ENCODE results near the gene WDR45.
A peak's percentile ranks its signal among the peaks of the same experiment; 100 is the strongest.

The WDR45 gene

GRCh38 chrX:49100704-49101628 lies 21.3 kb upstream of the WDR45 start:
- H3K27me3 Mint-ChIP-seq = no peaks in the 10 kb centered on the region
- peak overlapping the region; percentile 87 for H3K27ac Mint-ChIP-seq
- no peaks in the 10 kb centered on the region for H3K4me1 Mint-ChIP-seq
- H3K4me3 Mint-ChIP-seq = peak overlapping the region; percentile 91
- H3K36me3 Mint-ChIP-seq = no peaks in the 10 kb centered on the region
- no peaks in the 10 kb centered on the region for H3K9me3 Mint-ChIP-seq

- no peak overlapping the region for H3K4me3 Mint-ChIP-seq
- no peaks in the 10 kb centered on the region for H3K36me3 Mint-ChIP-seq
- H3K27ac Mint-ChIP-seq = no peak overlapping the region
- no peaks in the 10 kb centered on the region for H3K4me1 Mint-ChIP-seq
- no peaks in the 10 kb centered on the region for H3K27me3 Mint-ChIP-seq
- H3K9me3 Mint-ChIP-seq = no peaks in the 10 kb centered on the region
Observed at GRCh38 chrX:49096419-49096818, 16.7 kb upstream of the WDR45 start.

GRCh38 chrX:49089553-49089952 lies 9.9 kb upstream of the WDR45 start:
- Mint-ChIP-seq H3K27me3 (no peaks in the 10 kb centered on the region), H3K4me3 (no peak overlapping the region), H3K36me3 (no peaks in the 10 kb centered on the region), H3K9me3 (no peaks in the 10 kb centered on the region), H3K27ac (no peak overlapping the region), H3K4me1 (no peaks in the 10 kb centered on the region)

GRCh38 chrX:49082271-49082871 lies 2.7 kb upstream of the WDR45 start:
- no peak overlapping the region for H3K27ac Mint-ChIP-seq
- H3K4me1 Mint-ChIP-seq = peaks cover 10% of the 10 kb centered on the region
- peak overlapping the region; percentile 33 for H3K4me3 Mint-ChIP-seq
- H3K9me3 Mint-ChIP-seq = no peaks in the 10 kb centered on the region
- no peaks in the 10 kb centered on the region for H3K27me3 Mint-ChIP-seq
- H3K36me3 Mint-ChIP-seq = no peaks in the 10 kb centered on the region

- Mint-ChIP-seq H3K27ac (no peak overlapping the region), H3K4me1 (peaks cover 16% of the 10 kb centered on the region), H3K4me3 (no peak overlapping the region), H3K36me3 (no peaks in the 10 kb centered on the region), H3K9me3 (no peaks in the 10 kb centered on the region), H3K27me3 (no peaks in the 10 kb centered on the region)
Observed at GRCh38 chrX:49077941-49078340, 1.7 kb downstream of the WDR45 start.

- H3K27ac Mint-ChIP-seq = no peak overlapping the region
- H3K9me3 Mint-ChIP-seq = no peaks in the 10 kb centered on the region
- no peaks in the 10 kb centered on the region for H3K36me3 Mint-ChIP-seq
- H3K27me3 Mint-ChIP-seq = no peaks in the 10 kb centered on the region
- peaks cover 26% of the 10 kb centered on the region for H3K4me1 Mint-ChIP-seq
- H3K4me3 Mint-ChIP-seq = no peak overlapping the region
Observed at GRCh38 chrX:49075347-49075746, 4.3 kb downstream of the WDR45 start.

GRCh38 chrX:49073601-49074575 lies 5.8 kb downstream of the WDR45 start, which contains the start of gene PRAF2:
Gene PRAF2, minus strand, starts transcription at chrX:49074002. Its CDS starts 15 bp downstream, at chrX:49073987.
- Mint-ChIP-seq H3K4me1 (peaks cover 20% of the 10 kb centered on the region), H3K27me3 (no peaks in the 10 kb centered on the region)

GRCh38 chrX:49072712-49073095 lies 7.0 kb downstream of the WDR45 start:
- Mint-ChIP-seq H3K27me3 (no peaks in the 10 kb centered on the region), H3K4me1 (peaks cover 16% of the 10 kb centered on the region), H3K9me3 (no peaks in the 10 kb centered on the region), H3K36me3 (no peaks in the 10 kb centered on the region), H3K4me3 (peak overlapping the region; percentile 84), H3K27ac (no peak overlapping the region)

More at GRCh38 chrX:49073601-49074575, 5.8 kb downstream of the WDR45 start, which contains the start of gene PRAF2:
- Mint-ChIP-seq H3K27ac (peak within 1 kb of the TSS; percentile 77), H3K4me3 (peak within 1 kb of the TSS; percentile 84), H3K9me3 (no peaks in the 10 kb centered on the region), H3K36me3 (no peaks in the 10 kb centered on the region)

- H3K27me3 Mint-ChIP-seq = no peaks in the 10 kb centered on the region
- no peak overlapping the region for H3K27ac Mint-ChIP-seq
- H3K4me1 Mint-ChIP-seq = peaks cover 16% of the 10 kb centered on the region
- H3K4me3 Mint-ChIP-seq = peak overlapping the region; percentile 42
- no peaks in the 10 kb centered on the region for H3K36me3 Mint-ChIP-seq
- no peaks in the 10 kb centered on the region for H3K9me3 Mint-ChIP-seq
Observed at GRCh38 chrX:49071877-49072711, 7.6 kb downstream of the WDR45 start.

- H3K27ac Mint-ChIP-seq = no peak overlapping the region
- H3K4me3 Mint-ChIP-seq = peak overlapping the region; percentile 44
- H3K36me3 Mint-ChIP-seq = no peaks in the 10 kb centered on the region
- no peaks in the 10 kb centered on the region for H3K9me3 Mint-ChIP-seq
- H3K27me3 Mint-ChIP-seq = no peaks in the 10 kb centered on the region
- H3K4me1 Mint-ChIP-seq = peaks cover 16% of the 10 kb centered on the region
Observed at GRCh38 chrX:49070988-49071387, 8.7 kb downstream of the WDR45 start.

- Mint-ChIP-seq H3K36me3 (no peaks in the 10 kb centered on the region), H3K27me3 (no peaks in the 10 kb centered on the region), H3K4me1 (peaks cover 16% of the 10 kb centered on the region), H3K4me3 (no peak overlapping the region), H3K9me3 (no peaks in the 10 kb centered on the region), H3K27ac (no peak overlapping the region)
Observed at GRCh38 chrX:49069038-49069437, 10.6 kb downstream of the WDR45 start.

GRCh38 chrX:49067285-49068120 lies 12.2 kb downstream of the WDR45 start:
- H3K27ac Mint-ChIP-seq = no peak overlapping the region
- no peak overlapping the region for H3K4me3 Mint-ChIP-seq
- H3K9me3 Mint-ChIP-seq = no peaks in the 10 kb centered on the region
- peaks cover 8% of the 10 kb centered on the region for H3K4me1 Mint-ChIP-seq
- no peaks in the 10 kb centered on the region for H3K36me3 Mint-ChIP-seq
- H3K27me3 Mint-ChIP-seq = no peaks in the 10 kb centered on the region

GRCh38 chrX:49066690-49067089 lies 13.0 kb downstream of the WDR45 start:
- peaks cover 5% of the 10 kb centered on the region for H3K4me1 Mint-ChIP-seq
- no peaks in the 10 kb centered on the region for H3K36me3 Mint-ChIP-seq
- H3K27me3 Mint-ChIP-seq = no peaks in the 10 kb centered on the region
- H3K9me3 Mint-ChIP-seq = no peaks in the 10 kb centered on the region
- H3K4me3 Mint-ChIP-seq = no peak overlapping the region
- H3K27ac Mint-ChIP-seq = no peak overlapping the region

GRCh38 chrX:49066278-49066677 lies 13.4 kb downstream of the WDR45 start:
- H3K9me3 Mint-ChIP-seq = no peaks in the 10 kb centered on the region
- no peak overlapping the region for H3K4me3 Mint-ChIP-seq
- H3K4me1 Mint-ChIP-seq = peaks cover 2% of the 10 kb centered on the region
- H3K27ac Mint-ChIP-seq = no peak overlapping the region
- H3K27me3 Mint-ChIP-seq = no peaks in the 10 kb centered on the region
- H3K36me3 Mint-ChIP-seq = no peaks in the 10 kb centered on the region

Measured in activated naive CD4-positive, alpha-beta T cell treated with anti-CD3 and anti-CD28 coated beads, Interleukin-2, amount 50 U/mL, for 24 hours (primary cell).